GM12892 (cell line): ENCODE results near the gene RGS5.

Experiments used
- DNase-seq: peaks from one replicate; pipeline ENCODE4 v3.0.0; 2011; ENCODE audit not compliant: insufficient read length
- FAIRE-seq: peaks from 2 replicates; lab custom pipeline; 2011; peaks lifted over from hg19 to GRCh38; lab: Jason Lieb, UNC
- POLR2A ChIP-seq: IDR thresholded peaks from 2 replicates; pipeline ENCODE4 v1.6.1; 2011; ENCODE audit warnings: low read depth, low read length, control low read depth
- POLR2AphosphoS5 ChIP-seq: IDR thresholded peaks from 2 replicates; pipeline ENCODE4 v1.6.1; 2011; ENCODE audit warnings: low read depth, low read length, control low read depth
- TAF1 ChIP-seq: IDR thresholded peaks from 2 replicates; pipeline ENCODE4 v1.6.1; 2011; ENCODE audit warnings: low read depth, mild to moderate bottlenecking, control low read depth, low read length, borderline replicate concordance

RGS5 gene

DNA sequence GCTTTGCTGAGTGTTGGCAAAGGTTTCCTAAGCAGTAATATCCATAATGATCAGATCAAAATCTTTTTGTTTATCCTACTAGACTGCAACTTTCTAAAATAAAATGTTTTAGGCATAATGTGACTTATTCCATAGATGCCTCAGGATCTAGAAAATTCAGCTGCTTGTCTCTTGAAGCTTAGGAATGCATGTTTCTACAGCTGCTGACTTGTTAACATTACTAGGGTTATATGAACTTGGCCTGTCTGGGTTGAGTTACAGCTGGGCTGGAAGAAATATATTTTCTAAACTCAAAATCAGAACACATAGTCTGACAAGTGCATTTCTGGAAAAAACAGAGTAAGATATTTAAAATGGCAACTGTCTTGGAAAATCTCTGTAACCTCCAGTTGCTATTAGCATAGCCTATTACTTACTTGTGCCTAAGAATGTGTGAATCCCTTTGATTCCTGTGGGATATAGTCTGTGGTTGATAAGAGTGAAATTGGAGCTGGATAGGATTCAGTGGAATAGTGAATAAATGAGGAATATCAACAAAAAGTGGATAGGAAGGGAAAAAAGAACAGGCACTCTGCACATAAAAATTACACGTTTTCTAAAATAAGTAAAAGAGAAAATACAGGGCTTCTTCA is 72.4 kb downstream of the RGS5 start:
- FAIRE-seq = no peak
- no peak for DNase-seq
- no peak for TF ChIP-seq POLR2A
- TF ChIP-seq TAF1 = no peak
- no peak for TF ChIP-seq POLR2AphosphoS5

- DNase-seq (no peak), FAIRE-seq (no peak)
- TF ChIP-seq POLR2AphosphoS5 (no peak), TAF1 (no peak), POLR2A (no peak)
These were observed 74.4 kb downstream of the RGS5 start for GRCh38 chr1:163128282-163128681.

DNA sequence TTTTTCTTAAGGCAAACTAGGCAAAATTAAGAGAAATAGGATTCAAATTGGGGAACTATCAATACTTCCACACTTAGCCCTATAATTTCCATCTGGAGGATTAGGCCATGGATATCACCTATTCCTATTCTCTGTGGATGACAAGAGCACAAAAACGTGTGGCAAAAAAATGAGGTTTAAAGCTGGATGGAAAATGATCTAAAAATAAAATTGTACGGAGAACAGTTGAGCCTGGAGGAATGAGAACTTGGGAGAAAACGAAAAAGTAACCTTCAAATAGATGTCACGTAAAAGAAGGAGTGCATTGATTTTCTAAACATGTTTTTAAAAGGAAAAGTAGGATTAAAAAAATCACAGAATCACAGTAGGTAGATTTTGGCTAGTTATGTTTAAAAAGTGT is 77.9 kb downstream of the RGS5 start:
- no peak for FAIRE-seq
- TF ChIP-seq TAF1 = no peak
- no peak for TF ChIP-seq POLR2AphosphoS5
- TF ChIP-seq POLR2A = no peak
- no peak for DNase-seq

- FAIRE-seq = no peak
- DNase-seq = no peak
- no peak for TF ChIP-seq POLR2AphosphoS5
- no peak for TF ChIP-seq POLR2A
- no peak for TF ChIP-seq TAF1
These were observed 82.3 kb downstream of the RGS5 start for GRCh38 chr1:163120372-163120771.

DNA sequence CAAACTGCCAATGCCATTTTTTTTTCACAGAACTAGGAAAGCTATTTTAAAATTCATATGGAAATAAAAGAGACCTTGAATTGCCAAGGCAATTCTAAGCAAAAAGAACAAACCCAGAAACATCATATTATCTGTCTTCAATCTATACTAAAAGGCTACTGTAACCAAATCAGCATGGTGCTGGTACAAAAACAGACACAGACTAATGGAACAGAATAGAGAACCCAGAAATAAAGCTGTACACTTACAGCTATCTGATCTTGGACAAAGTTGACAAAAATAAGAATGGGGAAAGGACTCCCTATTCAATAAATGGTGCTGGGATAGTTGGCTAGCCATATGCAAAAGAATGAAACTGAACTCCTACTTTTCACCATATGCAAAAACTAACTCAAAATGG is 83.0 kb downstream of the RGS5 start:
- FAIRE-seq = no peak
- TF ChIP-seq TAF1 (no peak), POLR2AphosphoS5 (no peak), POLR2A (no peak)

DNA sequence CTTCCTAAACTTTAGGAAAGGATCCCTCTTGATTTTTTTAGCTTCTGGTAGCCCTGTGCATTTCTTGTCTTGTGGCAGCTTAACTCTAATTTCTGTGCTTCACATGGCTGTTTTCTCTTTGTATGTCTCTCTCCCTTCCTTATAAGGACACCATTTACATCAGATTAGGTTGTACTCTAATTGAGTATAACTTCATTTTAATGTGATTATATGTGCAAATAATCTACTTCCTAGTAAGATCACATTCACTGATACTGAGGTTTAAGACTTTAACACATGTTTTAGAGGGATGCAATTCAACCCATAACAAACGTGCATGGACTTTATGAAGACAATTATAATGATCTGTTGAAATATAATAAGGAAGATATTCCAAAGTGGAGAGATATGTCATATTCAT is 86.8 kb downstream of the RGS5 start:
- TF ChIP-seq POLR2AphosphoS5 (no peak), TAF1 (no peak), POLR2A (no peak)
- FAIRE-seq (no peak), DNase-seq (no peak)

More for the DNA sequence above, 83.0 kb downstream of the RGS5 start:
- DNase-seq = no peak

- no peak for TF ChIP-seq POLR2A
- TF ChIP-seq TAF1 = no peak
- TF ChIP-seq POLR2AphosphoS5 = no peak
- no peak for DNase-seq
- FAIRE-seq = no peak
These were observed 95.1 kb downstream of the RGS5 start for GRCh38 chr1:163107655-163108054.

- no peak for DNase-seq
- TF ChIP-seq TAF1 = no peak
- no peak for TF ChIP-seq POLR2A
- TF ChIP-seq POLR2AphosphoS5 = no peak
- FAIRE-seq = no peak
These were observed 96.2 kb downstream of the RGS5 start for GRCh38 chr1:163106364-163106987.

DNA sequence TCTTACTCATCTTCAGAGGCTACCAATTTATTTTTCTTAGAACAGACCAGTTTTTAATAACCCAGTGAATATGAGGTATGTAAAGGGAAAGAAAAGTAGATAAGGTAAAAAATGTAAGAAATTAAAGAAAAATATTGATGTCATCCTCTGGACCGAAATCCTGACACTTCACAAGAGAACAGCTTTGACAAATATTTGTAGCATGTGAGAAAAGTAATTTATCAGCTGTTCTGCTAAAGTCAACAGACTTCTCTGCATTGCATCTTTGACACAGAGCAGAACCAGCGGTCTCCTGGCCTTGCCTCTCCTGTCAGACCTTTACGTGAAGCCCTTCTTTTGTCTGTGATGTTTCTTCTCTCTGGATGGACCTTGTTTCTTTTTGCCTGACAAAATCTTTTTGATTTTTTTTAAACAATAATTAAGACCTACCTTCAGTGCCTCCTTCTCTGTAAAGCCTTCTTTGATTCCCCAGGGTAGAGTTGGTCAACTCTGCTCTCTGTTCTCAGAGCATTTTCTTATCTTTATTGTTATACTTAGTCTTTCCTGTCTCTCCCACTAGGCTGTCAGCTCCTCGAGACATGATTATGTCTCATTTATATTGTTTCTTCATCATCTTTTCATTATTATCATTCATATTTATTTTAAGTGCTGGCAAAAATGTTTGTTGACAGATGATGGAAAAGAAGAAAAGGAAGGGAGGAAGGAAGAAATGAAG is 98.2 kb downstream of the RGS5 start:
- DNase-seq = no peak
- TF ChIP-seq POLR2AphosphoS5 (no peak), TAF1 (no peak), POLR2A (no peak)
- no peak for FAIRE-seq

DNA sequence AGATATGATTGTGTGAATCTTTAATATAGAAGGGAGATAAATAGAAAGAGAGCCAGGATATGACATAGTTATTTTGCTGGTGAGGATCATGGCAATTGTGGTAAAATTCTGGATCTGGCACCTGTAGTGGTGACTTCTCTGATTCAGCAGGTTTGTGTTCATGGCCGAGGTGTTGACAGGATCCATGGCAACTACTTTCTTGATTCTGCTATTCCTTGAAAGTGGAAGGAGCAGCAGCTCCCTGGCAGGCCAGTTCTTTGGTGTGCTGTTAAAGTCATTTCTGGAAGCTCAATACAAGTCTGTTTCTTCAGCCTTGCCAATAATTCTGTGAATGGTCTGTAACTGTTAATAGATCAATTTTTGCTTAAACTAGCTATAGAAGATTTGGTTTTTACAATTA is 100.1 kb downstream of the RGS5 start:
- FAIRE-seq = no peak
- TF ChIP-seq POLR2AphosphoS5 = no peak
- TF ChIP-seq TAF1 = no peak
- no peak for TF ChIP-seq POLR2A
- DNase-seq = no peak

- DNase-seq = no peak
- TF ChIP-seq TAF1 (no peak), POLR2A (no peak), POLR2AphosphoS5 (no peak)
- no peak for FAIRE-seq
These were observed 107.5 kb downstream of the RGS5 start for GRCh38 chr1:163095213-163095612.

GRCh38 chr1:163094589-163094988 is 108.1 kb downstream of the RGS5 start:
- TF ChIP-seq TAF1 (no peak), POLR2AphosphoS5 (no peak), POLR2A (no peak)
- DNase-seq (no peak), FAIRE-seq (no peak)
